PFSK-1 (cell line): Measurements from ENCODE around the gene ABCC1.

Experiments
- FOXP2 ChIP-seq: optimal IDR thresholded peaks from 2 replicates; pipeline ENCODE3; 2011; ENCODE audit warnings: borderline replicate concordance, control low read depth, inconsistent platforms; ENCODE audit not compliant: insufficient read depth; ENCODE audit errors: extremely low read length, extremely low read depth
- POLR2AphosphoS5 ChIP-seq: IDR thresholded peaks from 2 replicates; pipeline ENCODE4 v1.6.1; 2012; ENCODE audit warnings: low read depth, mild to moderate bottlenecking, control low read depth, low read length, moderate library complexity
- SIN3A ChIP-seq: IDR thresholded peaks from 2 replicates; pipeline ENCODE4 v1.6.1; 2012; ENCODE audit warnings: mild to moderate bottlenecking, low read length, moderate library complexity, borderline replicate concordance; ENCODE audit not compliant: insufficient read depth
- TAF1 ChIP-seq: IDR thresholded peaks from 2 replicates; pipeline ENCODE4 v1.6.1; 2012; ENCODE audit warnings: low read length, control low read depth, borderline replicate concordance; ENCODE audit not compliant: insufficient read depth
- TF ChIP-seq, protein P1 (sequence below), 2 experiments: IDR thresholded peaks; 2 replicates each; pipeline versions ENCODE4 v1.6.1 to v1.8.0; 2011 to 2012; ENCODE audit warnings: low read depth in 2 of 2, low read length in 2 of 2, control low read depth in 1 of 2, inconsistent platforms in 1 of 2, mild to moderate bottlenecking in 1 of 2, moderate library complexity in 1 of 2; ENCODE audit not compliant: insufficient read depth in 1 of 2

The ABCC1 gene

DNA sequence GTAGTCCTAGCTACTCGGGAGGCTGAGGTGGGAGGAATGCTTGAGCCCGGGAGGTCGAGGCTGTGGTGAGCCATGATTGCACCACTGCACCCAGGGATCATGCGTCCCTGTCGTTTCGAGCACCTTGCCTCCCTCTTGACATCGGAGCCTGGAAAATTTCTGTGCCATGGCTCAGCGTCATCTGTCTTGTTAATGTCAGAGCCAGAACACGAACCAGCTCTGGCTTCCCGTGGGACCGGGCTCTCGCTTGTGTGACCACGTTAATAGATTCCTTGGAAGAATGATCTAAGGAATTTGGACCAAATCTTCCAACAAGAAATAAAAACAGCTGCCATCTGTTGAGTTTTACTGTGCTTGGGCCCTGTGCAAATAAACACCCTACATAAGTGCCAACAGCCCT is 117.7 kb downstream of the ABCC1 start:
- TF ChIP-seq FOXP2 (no peak), POLR2AphosphoS5 (no peak), SIN3A (no peak), TAF1 (no peak)
- TF ChIP-seq, protein P1, sequence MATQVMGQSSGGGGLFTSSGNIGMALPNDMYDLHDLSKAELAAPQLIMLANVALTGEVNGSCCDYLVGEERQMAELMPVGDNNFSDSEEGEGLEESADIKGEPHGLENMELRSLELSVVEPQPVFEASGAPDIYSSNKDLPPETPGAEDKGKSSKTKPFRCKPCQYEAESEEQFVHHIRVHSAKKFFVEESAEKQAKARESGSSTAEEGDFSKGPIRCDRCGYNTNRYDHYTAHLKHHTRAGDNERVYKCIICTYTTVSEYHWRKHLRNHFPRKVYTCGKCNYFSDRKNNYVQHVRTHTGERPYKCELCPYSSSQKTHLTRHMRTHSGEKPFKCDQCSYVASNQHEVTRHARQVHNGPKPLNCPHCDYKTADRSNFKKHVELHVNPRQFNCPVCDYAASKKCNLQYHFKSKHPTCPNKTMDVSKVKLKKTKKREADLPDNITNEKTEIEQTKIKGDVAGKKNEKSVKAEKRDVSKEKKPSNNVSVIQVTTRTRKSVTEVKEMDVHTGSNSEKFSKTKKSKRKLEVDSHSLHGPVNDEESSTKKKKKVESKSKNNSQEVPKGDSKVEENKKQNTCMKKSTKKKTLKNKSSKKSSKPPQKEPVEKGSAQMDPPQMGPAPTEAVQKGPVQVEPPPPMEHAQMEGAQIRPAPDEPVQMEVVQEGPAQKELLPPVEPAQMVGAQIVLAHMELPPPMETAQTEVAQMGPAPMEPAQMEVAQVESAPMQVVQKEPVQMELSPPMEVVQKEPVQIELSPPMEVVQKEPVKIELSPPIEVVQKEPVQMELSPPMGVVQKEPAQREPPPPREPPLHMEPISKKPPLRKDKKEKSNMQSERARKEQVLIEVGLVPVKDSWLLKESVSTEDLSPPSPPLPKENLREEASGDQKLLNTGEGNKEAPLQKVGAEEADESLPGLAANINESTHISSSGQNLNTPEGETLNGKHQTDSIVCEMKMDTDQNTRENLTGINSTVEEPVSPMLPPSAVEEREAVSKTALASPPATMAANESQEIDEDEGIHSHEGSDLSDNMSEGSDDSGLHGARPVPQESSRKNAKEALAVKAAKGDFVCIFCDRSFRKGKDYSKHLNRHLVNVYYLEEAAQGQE (IDR thresholded peaks at IDR 0.05; ENCODE audit: insufficient read depth in 1 of 2, low read depth in 2 of 2, low read length in 2 of 2): no peak

DNA sequence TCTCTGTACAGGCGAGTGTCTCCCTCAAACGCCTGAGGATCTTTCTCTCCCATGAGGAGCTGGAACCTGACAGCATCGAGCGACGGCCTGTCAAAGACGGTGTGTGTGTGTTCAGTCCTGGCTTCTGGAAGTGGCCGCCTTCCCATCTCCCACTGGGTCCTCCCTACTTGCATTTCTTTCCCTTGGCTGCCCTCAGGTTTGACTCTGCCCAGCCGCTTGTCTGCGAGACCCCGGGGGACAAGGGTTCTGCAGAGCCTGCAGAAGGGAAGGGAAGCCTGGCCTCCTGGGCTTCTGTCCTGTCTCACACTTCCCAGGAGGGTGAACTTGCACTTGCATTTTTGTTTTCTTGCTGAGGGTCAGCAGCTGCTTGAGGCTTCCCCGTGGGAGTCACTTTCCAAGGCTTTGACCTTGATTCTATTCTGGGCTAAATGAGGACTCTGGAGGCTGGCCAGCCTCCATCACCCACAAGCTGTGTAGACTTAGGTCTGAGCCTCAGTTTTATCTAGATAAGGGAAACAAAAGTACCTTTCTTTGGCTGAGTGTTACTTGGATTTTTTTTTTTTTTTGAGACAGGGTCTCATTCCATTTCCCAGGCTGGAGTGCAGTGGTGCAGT is 122.3 kb downstream of the ABCC1 start:
- TF ChIP-seq TAF1 (no peak), SIN3A (no peak), POLR2AphosphoS5 (no peak), FOXP2 (no peak)
- TF ChIP-seq, protein P1 (IDR thresholded peaks at IDR 0.05; ENCODE audit: insufficient read depth in 1 of 2, low read depth in 2 of 2, low read length in 2 of 2): no peak

DNA sequence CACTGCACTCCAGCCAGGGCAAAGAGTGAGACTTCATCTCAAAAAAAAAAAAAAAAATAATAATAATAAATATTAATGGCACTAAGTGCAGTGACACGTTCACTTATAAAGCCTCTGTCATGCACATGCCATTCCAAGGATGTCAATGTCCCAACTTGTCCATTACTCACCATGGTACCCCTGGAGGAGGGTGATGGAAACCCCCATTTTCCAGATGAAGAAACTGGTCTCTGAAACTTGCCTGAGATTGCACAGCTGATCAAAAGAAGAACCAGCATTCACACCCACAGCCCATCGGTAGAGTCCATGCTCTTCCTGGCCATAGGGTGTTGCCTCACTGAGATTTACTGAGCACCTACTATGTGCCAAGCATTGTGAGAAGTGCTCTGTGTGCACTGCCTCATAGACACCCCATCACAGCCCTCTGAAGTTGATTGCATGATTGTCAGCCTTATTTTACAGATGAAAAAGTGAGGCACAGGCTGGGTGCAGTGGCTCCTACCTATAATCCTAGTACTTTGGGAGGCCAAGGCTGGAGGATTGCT is 123.7 kb downstream of the ABCC1 start:
- TF ChIP-seq, protein P1 (IDR thresholded peaks at IDR 0.05; ENCODE audit: insufficient read depth in 1 of 2, low read depth in 2 of 2, low read length in 2 of 2): no peak
- TF ChIP-seq TAF1 (no peak), FOXP2 (no peak), POLR2AphosphoS5 (no peak), SIN3A (no peak)

DNA sequence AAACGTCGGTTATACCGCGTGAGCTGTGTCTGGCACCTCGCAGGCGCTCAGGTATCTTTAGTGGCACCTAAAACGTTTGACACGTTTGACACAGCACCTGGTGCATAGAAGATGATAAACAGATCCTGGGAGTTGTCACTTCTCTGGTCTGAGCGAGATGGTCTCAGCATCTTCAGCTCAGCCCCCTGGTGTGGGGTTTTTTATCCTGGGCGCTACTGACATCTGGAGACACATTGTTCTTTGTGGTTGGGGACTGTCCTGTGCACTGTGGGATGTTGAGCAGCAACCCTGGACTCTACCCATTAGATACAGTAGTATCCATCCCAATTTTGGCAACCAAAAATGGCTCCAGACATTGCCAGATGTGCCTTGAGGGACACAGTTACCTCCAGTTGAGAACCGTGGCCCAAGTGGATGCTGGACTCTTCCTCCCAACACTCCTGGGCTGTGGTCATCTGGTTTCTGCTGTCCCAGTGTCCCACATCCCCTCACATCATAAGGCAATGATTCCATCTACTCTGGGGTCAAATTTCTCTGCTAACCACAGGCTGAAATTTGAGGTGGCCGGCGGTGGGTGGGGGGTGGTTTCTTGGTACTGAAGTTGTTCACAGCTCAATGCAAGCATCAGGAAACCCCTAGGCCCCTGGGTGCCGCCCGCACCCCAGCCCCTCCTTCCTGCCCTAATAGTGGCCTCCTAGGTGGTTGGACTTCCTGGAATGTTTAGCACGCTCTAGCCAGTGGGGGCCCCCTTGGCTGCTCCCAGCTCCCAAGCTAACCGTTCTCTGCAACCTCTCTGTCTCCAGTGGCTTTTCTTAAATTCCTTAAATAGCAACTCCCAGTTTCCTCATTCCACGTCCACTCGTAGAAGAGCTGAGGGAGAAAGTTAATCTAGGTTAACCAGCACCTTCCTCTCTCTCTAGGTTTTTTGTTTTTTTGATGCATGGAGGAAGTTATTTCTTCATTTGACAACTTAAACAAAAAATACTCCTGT is 124.8 kb downstream of the ABCC1 start:
- TF ChIP-seq FOXP2: no peak

DNA sequence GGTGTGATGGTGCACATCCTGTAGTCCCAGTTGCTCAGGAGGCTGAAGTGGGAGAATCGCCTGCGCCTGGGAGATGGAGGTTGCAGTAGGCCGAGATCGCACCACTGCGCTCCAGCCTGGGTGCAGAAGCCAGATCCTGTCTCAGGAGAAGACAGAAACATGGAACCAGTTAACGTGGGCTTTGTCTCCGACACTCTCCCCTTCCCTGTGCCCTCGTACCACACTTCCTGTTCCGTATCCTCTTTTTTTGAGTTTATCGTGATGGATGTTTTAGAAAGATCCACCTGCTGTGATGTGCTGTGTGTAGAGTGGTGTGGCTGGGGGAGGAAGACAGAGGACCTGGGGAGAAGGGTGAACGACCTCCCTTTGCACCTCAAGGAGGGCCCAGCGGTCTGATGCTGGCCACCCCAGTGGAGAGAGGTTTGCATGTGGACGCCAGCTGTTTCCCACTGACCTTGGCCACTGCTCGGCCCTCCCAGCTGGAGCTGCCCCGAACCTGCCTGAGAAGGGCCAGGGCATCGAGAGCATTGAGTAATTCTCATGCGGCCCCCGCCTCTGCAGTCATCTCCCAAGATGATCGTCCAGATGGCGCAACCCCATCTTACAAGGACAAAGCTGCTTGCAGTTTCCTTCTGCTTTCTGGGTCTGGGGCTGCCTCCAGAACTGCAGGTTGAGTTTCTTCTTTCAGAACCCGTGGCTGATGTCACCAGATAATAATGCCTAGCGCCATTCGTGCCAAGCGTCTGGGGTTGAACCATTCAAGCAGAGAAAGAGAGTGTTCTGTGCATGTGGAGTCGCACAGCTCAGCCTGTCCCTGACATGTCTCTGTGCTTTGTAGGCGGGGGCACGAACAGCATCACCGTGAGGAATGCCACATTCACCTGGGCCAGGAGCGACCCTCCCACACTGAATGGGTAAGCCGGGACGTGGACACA is 126.3 kb downstream of the ABCC1 start:
- TF ChIP-seq TAF1 (no peak), POLR2AphosphoS5 (no peak), SIN3A (no peak), FOXP2 (no peak)
- TF ChIP-seq, protein P1 (IDR thresholded peaks at IDR 0.05; ENCODE audit: insufficient read depth in 1 of 2, low read depth in 2 of 2, low read length in 2 of 2): no peak
